GM19240 (cell line): Measurements from ENCODE around the gene LAMC2.

Source experiments
- DNase-seq: peaks from one replicate; pipeline ENCODE4 v3.0.0; 2011; ENCODE audit warnings: low spot score; ENCODE audit not compliant: insufficient read length

The LAMC2 gene

DNA sequence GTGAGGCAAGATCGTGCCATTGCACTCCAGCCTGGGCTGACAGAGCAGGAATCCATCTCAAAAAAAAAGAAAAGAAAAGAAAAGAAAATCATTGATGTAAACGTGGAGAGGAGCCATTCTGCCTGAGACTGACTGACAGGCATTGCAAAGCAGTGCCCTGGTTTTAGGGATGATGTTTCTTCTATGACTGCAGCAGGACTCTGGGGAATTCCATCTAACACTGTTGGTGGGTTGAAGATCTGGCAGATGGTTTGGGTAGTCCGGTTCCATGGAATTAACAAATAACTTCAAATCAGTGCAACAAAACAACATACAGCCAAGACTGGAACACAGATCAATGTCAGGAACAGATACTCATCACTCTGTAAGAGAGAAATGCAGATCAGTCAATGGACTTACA, 17.8 kb upstream of the LAMC2 start:
- DNase-seq = no peak

DNA sequence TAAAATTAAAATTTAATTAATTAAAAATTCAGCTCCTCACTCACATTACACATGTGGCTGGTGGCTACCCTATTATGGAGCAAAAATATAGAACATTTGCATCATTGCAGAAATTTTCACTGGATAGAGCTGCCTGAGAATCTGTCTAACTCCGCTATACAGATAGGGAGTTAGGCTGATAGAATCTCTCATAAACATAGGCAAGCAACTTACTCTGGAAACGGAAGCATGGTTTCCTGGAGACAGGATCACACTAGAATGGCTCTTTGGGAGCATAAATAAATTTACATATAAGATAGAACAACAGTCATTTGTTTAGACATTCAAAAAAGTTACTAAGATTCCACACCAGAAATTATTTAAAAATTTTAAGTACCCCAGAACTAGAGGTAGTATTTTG, 12.2 kb upstream of the LAMC2 start:
- DNase-seq = no peak

GRCh38 chr1:183175631-183176030, 10.4 kb upstream of the LAMC2 start:
- DNase-seq = no peak

DNA sequence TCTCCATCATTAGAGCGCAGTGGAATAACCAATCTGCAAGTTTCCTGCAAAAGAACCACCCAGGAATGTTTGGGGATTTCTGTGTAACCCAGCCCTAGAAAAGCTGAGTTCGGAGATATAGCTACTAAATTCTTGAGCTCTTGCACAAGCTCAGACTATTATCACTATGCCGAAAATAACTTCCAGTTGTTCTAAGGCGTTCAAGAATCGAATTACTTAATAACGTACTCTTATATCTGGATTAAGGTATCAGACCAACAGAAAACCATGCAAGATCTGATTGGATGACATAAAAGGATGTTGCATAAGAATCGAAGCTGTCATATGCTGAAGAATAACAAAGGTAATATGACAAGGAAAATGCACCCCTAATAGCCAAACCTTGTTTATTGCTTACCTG, 7.5 kb upstream of the LAMC2 start:
- DNase-seq = no peak

DNA sequence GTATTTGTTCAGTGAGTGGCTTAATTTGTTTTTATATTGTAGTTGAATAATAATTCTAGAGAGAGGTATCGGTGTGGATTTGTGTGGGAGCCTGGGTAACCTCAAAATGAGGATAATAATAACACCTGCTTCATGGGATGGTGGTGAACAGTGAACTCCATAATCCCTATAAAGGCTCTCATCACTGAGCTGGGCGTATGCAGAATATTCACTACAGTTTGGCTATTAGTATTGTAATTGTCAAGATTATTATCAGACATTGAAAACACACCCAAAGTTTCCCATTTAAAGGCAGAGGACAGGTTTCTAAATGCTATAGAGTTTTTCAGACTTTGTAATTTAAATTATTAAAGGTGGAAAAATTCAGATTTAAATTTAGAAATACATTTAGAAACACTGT, 7.0 kb upstream of the LAMC2 start:
- DNase-seq = no peak

DNA sequence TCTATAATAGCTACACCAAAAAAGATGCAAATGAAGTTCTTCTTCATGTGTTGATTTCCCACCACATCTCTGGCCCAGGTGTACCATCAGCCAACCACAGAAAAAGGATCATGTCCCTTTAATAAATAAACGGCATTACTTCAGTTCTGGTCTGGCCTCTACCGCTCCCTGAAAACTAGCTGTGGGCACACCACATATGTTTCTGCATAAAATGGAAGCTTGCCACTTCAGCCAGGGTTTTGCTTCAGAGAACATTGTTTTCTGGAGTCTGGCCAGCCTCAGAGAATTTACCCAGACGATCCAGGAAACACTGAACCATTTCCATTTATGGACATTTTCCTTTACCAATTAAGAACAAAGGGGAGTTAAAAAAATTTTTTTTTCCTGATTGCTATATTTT, 5.8 kb upstream of the LAMC2 start:
- DNase-seq = no peak

DNA sequence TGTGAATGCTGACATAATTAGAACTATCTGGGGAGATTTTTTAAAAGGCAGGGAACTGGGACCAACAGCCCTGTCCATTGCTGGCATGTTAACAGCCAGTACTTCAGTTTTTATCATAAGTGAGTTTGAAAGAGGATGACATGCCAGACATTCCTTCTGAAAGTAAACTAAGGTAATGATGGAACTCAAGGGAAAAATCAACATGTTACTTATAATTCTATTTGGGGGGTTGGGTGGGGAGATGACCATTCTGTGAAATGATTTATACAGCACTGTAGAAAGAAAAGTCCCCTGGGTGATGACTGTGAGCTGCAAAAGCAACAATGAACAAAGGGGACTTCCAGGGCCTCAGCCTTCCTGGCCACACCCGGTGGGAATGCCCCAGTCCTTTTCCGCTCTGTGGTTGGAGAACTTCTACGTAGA, 5.4 kb upstream of the LAMC2 start:
- peak; percentile 22 for DNase-seq

GRCh38 chr1:183186841-183187240, 777 bp downstream of the LAMC2 start:
- DNase-seq = no peak

DNA sequence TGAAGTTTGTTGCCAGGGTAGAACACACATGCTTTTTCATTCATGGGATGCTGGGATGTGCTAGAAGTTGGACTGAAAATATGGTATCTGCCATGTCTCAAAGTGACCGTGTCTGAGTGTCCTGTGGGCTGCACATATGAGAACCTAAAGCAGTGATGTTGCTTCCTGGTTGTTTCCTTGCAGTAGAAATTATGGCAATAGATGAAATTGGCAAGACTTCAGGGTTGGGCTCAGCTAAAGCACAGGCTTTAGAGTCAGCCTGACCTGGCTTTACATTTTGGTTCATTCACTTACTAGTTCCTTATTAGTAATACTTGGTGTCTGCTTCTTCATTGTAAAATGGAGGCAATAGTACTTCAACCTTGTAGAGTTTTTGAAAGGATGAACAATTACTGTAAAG, 2.2 kb downstream of the LAMC2 start:
- DNase-seq = no peak

- no peak for DNase-seq
Observed at GRCh38 chr1:183191833-183192232, 5.8 kb downstream of the LAMC2 start.

DNA sequence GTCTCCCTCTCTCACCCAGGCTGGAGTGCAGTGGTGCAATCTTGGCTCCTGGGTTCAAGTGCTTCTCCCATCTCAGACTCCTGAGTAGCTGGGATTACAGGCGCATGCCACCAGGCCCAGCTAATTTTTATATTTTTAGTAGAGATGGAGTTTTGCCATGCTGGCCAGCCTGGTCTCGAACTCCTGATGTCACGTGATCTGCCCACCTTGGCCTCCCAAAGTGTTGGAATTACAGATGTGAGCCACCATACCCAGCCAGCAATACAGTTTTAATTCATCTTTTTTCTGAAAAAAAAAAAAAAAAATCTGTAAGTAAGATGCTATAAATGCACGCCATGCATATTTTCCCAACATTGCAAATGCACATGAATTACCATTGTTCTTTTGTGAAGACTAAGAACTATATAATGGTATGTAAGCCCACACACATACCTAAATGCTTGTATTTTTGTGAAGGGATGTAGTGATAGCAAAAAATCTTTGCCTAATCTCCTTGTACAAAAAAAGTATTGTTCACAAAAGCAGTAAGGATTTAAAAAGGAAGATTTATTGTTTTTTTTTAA, 8.0 kb downstream of the LAMC2 start:
- DNase-seq = no peak

- peak; percentile 56 for DNase-seq
Observed at GRCh38 chr1:183194527-183195141, 8.6 kb downstream of the LAMC2 start.

DNA sequence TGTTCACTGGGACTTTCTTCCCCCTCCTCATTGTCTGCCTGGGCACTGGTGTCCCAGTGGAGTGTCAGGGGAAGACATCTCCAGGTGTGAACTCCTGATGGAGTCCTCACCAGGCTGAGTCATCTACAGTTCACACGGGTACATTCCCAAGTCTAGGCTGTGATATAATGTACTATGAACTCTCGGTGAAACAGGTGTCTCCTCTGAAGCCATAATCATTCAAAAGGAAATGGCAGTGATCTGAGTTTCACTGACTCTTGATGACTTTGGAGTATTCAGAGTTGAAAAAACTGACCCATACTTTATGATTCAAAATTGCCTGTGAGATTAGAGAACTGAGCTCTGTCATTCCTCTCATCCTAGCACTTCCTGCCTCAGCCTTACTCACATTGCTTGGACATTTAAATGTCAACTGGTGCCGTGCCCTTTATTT, 9.1 kb downstream of the LAMC2 start:
- no peak for DNase-seq

GRCh38 chr1:183197762-183198161, 11.7 kb downstream of the LAMC2 start:
- no peak for DNase-seq

- DNase-seq = no peak
Observed at GRCh38 chr1:183198463-183198862, 12.4 kb downstream of the LAMC2 start.

DNA sequence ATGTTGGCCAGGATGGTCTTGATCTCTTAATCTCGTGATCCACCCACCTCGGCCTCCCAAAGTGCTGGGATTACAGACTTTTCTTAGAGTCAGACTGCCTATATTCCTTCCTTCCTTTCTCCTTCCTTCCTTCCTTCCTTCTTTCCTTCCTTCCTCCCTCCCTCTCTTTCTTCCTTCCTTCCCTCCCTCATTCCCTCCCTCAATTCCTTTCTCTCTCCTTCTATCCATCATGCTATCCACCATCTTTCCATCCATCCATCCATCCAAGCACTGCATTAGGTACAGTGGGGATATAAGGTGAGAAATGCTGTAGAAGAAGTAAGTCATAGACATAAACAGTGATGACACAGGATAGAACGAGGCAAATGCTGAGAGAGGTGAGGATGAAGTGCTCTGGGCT, 13.2 kb downstream of the LAMC2 start:
- DNase-seq = no peak

GRCh38 chr1:183200451-183200850, 14.4 kb downstream of the LAMC2 start:
- DNase-seq = no peak

DNA sequence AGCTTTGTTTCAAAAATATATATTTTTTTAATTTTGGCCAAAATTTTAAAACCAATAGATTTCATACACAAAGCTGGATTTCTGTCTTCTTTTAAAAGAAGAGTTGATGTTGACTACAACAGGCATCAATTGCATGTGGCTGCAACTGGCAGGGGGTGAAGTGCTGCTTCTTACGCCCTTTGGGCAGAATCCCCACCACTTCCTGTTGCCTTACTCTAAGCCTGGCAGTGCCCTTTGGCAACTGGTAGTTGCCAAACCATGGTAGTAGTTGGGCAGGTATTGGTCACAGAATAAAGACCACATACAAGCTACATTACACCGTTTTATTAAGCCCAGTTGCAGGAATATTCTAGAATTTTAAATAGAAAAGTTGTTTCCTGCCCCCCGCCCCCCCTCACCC, 17.0 kb downstream of the LAMC2 start:
- DNase-seq = no peak

DNA sequence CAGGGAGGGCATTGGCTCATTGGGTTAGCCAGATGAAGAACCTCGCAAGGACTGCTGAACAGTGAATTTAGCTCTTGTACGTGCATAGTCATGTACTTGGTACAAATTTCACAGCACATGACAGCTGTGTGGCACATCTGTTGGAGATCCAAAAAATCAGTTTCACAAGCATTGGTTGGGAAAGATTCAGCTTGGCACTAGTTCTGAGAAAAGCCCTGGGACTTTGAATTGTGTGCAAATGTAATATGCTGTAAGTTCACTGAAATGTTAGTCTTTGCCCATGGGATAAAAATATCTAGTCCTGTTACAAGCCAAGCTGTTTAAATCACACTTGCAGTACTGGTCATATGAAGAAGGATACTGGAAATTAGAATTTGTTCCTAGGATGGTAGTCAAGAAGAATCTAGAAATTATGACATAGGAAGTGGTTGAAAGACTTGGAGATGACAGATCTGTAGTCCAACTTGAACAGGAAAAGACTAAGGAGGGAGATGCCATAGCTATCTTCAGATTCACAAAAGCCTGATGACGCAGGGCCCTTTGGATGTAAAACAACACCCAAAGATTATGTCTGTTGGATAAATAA, 19.2 kb downstream of the LAMC2 start:
- no peak for DNase-seq

GRCh38 chr1:183206538-183207122, 20.6 kb downstream of the LAMC2 start:
- DNase-seq = no peak

DNA sequence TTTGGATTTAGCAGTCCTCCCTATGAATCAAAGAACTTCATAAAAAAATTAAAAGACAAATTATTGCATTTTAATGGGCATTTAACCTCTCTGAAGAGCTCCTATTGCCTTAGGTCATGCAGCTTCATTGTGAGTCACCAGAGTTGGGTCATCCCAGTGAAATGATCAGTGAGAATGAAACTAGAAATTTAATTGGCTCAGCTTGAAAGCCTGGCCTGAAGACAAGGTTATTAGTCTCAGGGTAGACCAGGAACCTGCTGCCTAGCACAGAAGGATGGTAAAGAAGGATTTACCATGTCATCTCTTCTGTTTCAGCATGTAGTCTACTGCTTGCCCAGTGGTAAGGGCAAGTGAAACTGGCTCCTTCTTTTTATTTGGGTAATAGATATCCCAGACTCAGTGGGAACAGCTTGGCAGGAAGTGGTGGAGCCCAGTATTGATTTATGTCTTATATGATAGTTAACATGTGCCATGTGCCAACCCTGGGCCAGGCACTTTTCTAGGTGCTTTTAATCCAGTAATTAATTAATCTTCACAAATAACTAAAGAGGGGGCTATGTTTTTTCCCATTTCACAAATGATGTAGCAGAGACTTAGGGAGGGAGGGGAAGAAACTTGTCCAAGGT, 23.6 kb downstream of the LAMC2 start:
- no peak for DNase-seq

GRCh38 chr1:183210681-183211080, 24.6 kb downstream of the LAMC2 start:
- no peak for DNase-seq
